ENCODE data around the gene DLGAP1. TPM values are rescaled to one million over a fixed set of nuclear protein-coding genes. Genes with fewer than 3 reads are reported as not detected.

Gene DLGAP1
- total and polyA plus RNA-seq, 10 donors: 0.11 to 6.0 (median 2.1) TPM

GRCh38 chr18:3645384-3646156, 809.5 kb downstream of the DLGAP1 start:
- no peak overlapping the region for H3K4me3 ChIP-seq
- no peaks in the 10 kb centered on the region for H3K36me3 ChIP-seq
- 56 to 78% (median 69%) methylated on average over 5 of the region's 5 CpGs for WGBS, 5 donors
- intact Hi-C loops (cut with DNase I; ENCODE audit: low total_unique reads): no loop called here
- TF ChIP-seq POLR2A (IDR thresholded peaks at IDR 0.05) (no peak), POLR2AphosphoS5 (IDR thresholded peaks at IDR 0.05) (no peak), CTCF (IDR thresholded peaks at IDR 0.05 in 8 of 11, conservative IDR thresholded peaks at IDR 0.05 in 3 of 11) (no peak)
- peaks cover 0 to 22% (median 3%) of the 10 kb centered on the region in 6 donors for H3K4me1 ChIP-seq
- no peak overlapping the region for H3K27ac ChIP-seq
- DNase-seq: no peak
- no peaks in the 10 kb centered on the region for H3K9me3 ChIP-seq
- H3K27me3 ChIP-seq (replicated peaks in 1 of 7): no peaks in the 10 kb centered on the region

DNA sequence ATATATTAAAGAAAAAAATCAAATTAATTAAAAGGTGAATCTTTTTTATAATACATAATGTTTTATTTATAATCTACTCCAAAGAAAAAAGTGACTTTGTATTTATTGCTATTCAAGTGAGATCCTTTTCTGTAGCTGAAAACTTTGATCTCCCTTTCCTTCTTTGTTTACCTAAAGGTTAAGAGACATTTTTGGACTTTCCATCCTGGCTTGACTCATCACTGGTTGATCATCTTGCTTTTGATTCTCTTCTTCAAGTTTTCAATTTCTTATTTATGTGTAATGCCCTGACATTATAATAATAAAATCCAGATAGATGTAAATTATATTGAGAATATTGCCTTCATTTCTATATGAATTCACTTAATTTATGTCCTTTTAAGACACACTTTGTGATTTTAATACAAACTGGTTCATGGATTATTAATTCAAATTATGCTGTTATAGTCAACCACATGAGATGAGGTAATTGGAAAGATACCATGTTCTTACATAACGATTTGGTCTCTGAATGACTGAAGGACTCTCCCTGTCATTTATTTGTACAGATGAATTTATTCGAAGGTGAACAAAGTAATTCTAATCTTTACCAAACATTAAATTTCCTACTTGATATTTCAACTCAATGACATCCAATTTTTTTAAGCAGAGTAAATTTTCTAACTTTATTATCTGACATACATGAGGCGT, 820.7 kb downstream of the DLGAP1 start:
- Histone ChIP-seq H3K27ac (no peak overlapping the region), H3K36me3 (no peaks in the 10 kb centered on the region), H3K4me1 (no peaks in the 10 kb centered on the region), H3K9me3 (no peaks in the 10 kb centered on the region), H3K27me3 (replicated peaks in 1 of 7) (no peaks in the 10 kb centered on the region), H3K4me3 (no peak overlapping the region)
- 78 to 91% (median 85%) methylated on average over 3 of the region's 3 CpGs for WGBS, 5 donors
- TF ChIP-seq POLR2AphosphoS5 (IDR thresholded peaks at IDR 0.05) (no peak), POLR2A (IDR thresholded peaks at IDR 0.05) (no peak), CTCF (IDR thresholded peaks at IDR 0.05 in 8 of 11, conservative IDR thresholded peaks at IDR 0.05 in 3 of 11) (no peak)
- intact Hi-C loops (cut with DNase I; ENCODE audit: low total_unique reads): no loop called here
- no peak for DNase-seq

- H3K4me1 ChIP-seq: no peaks in the 10 kb centered on the region
- 89 to 99% (median 90%) methylated on average over 5 of the region's 5 CpGs for WGBS, 5 donors
- no peak overlapping the region for H3K4me3 ChIP-seq
- intact Hi-C loops (cut with DNase I; ENCODE audit: low total_unique reads): no loop called here
- H3K27ac ChIP-seq: no peak overlapping the region
- no peaks in the 10 kb centered on the region for H3K27me3 ChIP-seq (replicated peaks in 1 of 7)
- H3K9me3 ChIP-seq: no peaks in the 10 kb centered on the region
- TF ChIP-seq POLR2A (IDR thresholded peaks at IDR 0.05): no peak
- no peak for TF ChIP-seq POLR2AphosphoS5 (IDR thresholded peaks at IDR 0.05)
- TF ChIP-seq CTCF (IDR thresholded peaks at IDR 0.05 in 8 of 11, conservative IDR thresholded peaks at IDR 0.05 in 3 of 11): no peak
- DNase-seq: no peak
- H3K36me3 ChIP-seq: no peaks in the 10 kb centered on the region
Measured at GRCh38 chr18:3631887-3632286, 823.2 kb downstream of the DLGAP1 start.

DNA sequence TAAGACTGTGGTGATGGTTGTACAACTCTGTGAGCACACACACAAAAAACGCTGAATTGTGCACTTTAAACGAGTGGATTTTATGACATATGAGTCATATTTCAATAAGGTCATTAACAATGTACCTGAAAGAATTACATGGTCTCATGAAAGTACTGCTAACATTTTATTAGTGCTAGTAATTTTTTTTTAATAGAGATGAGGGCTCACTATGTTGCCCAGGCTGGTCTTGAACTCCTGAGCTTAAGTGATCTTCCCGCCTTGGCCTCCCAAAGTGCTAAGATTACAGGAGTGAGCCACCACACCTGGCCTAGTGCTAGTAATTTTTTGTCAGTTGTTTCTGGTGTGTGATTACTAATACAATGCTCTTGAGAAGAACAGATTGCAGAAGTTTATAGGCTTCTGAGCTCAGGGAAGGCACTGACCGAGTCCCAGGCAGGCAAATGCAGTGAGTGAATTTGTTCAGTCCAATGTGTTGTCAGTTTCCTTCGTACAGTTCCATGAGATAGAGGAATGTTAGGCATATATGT, 828.1 kb downstream of the DLGAP1 start:
- peaks cover 4 to 27% (median 12%) of the 10 kb centered on the region in 6 donors for H3K4me1 ChIP-seq
- H3K4me3 ChIP-seq: no peak overlapping the region
- 82 to 97% (median 90%) methylated on average over 5 of the region's 5 CpGs for WGBS, 5 donors
- intact Hi-C loops (cut with DNase I; ENCODE audit: low total_unique reads): no loop called here
- TF ChIP-seq POLR2A (IDR thresholded peaks at IDR 0.05) (no peak), CTCF (IDR thresholded peaks at IDR 0.05 in 8 of 11, conservative IDR thresholded peaks at IDR 0.05 in 3 of 11) (no peak), POLR2AphosphoS5 (IDR thresholded peaks at IDR 0.05) (no peak)
- no peaks in the 10 kb centered on the region for H3K9me3 ChIP-seq
- H3K36me3 ChIP-seq: no peaks in the 10 kb centered on the region
- no peak overlapping the region for H3K27ac ChIP-seq
- no peaks in the 10 kb centered on the region for H3K27me3 ChIP-seq (replicated peaks in 1 of 7)
- DNase-seq: no peak

Measured in spleen (tissue), 11 donors.